HL-60/S4 (cell line): ENCODE data around the gene TMEM132D.

Source experiments
- in situ Hi-C: fragments of 300-500 bp; cut with MboI; formaldehyde crosslinking; loops from 2 replicates; pipeline ENCODE4 v1.14.3; 2022; ENCODE audit warnings: low sequenced_read_pairs

TMEM132D gene

GRCh38 chr12:129279771-129280170, 624.1 kb downstream of the TMEM132D start:
- in situ Hi-C loops: no loop called here

- in situ Hi-C loops: no loop called here
Measured at GRCh38 chr12:129276361-129277060, 627.3 kb downstream of the TMEM132D start.

GRCh38 chr12:129269756-129270495, 633.9 kb downstream of the TMEM132D start:
- in situ Hi-C loops: no loop called here

- in situ Hi-C loops: no loop called here
Measured at GRCh38 chr12:129258781-129259318, 645.0 kb downstream of the TMEM132D start.

- in situ Hi-C loops: no loop called here
Measured at GRCh38 chr12:129257524-129257923, 646.3 kb downstream of the TMEM132D start.

- in situ Hi-C loops: no loop called here
Measured at GRCh38 chr12:129246630-129247029, 657.2 kb downstream of the TMEM132D start.

- in situ Hi-C loops: no loop called here
Measured at GRCh38 chr12:129245769-129246168, 658.1 kb downstream of the TMEM132D start.

- in situ Hi-C loops: no loop called here
Measured at GRCh38 chr12:129241852-129242251, 662.0 kb downstream of the TMEM132D start.

GRCh38 chr12:129237881-129238280, 665.9 kb downstream of the TMEM132D start:
- in situ Hi-C loops: no loop called here

- in situ Hi-C loops: no loop called here
Measured at GRCh38 chr12:129234209-129234608, 669.6 kb downstream of the TMEM132D start.

- in situ Hi-C loops: no loop called here
Measured at GRCh38 chr12:129231491-129231890, 672.3 kb downstream of the TMEM132D start.

GRCh38 chr12:129230995-129231394, 672.8 kb downstream of the TMEM132D start:
- in situ Hi-C loops: no loop called here

- in situ Hi-C loops: no loop called here
Measured at GRCh38 chr12:129226851-129227250, 677.0 kb downstream of the TMEM132D start.

- in situ Hi-C loops: no loop called here
Measured at GRCh38 chr12:129226005-129226404, 677.8 kb downstream of the TMEM132D start.

- in situ Hi-C loops: no loop called here
Measured at GRCh38 chr12:129215556-129215955, 688.3 kb downstream of the TMEM132D start.

GRCh38 chr12:129213551-129213950, 690.3 kb downstream of the TMEM132D start:
- in situ Hi-C loops: no loop called here

- in situ Hi-C loops: no loop called here
Measured at GRCh38 chr12:129211862-129212630, 691.8 kb downstream of the TMEM132D start.

GRCh38 chr12:129208566-129208965, 695.3 kb downstream of the TMEM132D start:
- in situ Hi-C loops: no loop called here

- in situ Hi-C loops: no loop called here
Measured at GRCh38 chr12:129207084-129207483, 696.7 kb downstream of the TMEM132D start.

- in situ Hi-C loops: no loop called here
Measured at GRCh38 chr12:129203456-129203855, 700.4 kb downstream of the TMEM132D start.

GRCh38 chr12:129202109-129202814, 701.6 kb downstream of the TMEM132D start:
- in situ Hi-C loops: no loop called here
